Nephron progenitor cell (in vitro differentiated cells): ENCODE data around the gene PLA2G4B.

Experiments
- DNase-seq: peaks from one replicate; pipeline ENCODE4 v3.0.0; 2021
- H3K27ac Mint-ChIP-seq: 2 replicates; pipeline ENCODE4 v1.8.0; 2021; ENCODE audit warnings: mild to moderate bottlenecking, moderate library complexity, mixed read lengths
- H3K27me3 Mint-ChIP-seq: 2 replicates; pipeline ENCODE4 v1.8.0; 2021; ENCODE audit warnings: mild to moderate bottlenecking, low read depth, mixed read lengths; ENCODE audit not compliant: poor library complexity
- H3K36me3 Mint-ChIP-seq: 2 replicates; pipeline ENCODE4 v1.8.0; 2021; ENCODE audit warnings: low read depth, mixed read lengths
- H3K4me1 Mint-ChIP-seq: 2 replicates; pipeline ENCODE4 v1.8.0; 2021; ENCODE audit warnings: mixed read lengths
- H3K4me3 Mint-ChIP-seq: 2 replicates; pipeline ENCODE4 v1.8.0; 2021; ENCODE audit warnings: mild to moderate bottlenecking, moderate library complexity, mixed read lengths
- H3K9me3 Mint-ChIP-seq: 2 replicates; pipeline ENCODE4 v1.8.0; 2021; ENCODE audit warnings: mild to moderate bottlenecking, moderate library complexity, mixed read lengths
- TF ChIP-seq, protein P1 (sequence below): fragments of 200-600 bp; sonication (generic); IDR thresholded peaks from 2 replicates; pipeline ENCODE4 v1.5.0; 2021; ENCODE audit warnings: antibody characterized with exemption

The PLA2G4B gene

DNA sequence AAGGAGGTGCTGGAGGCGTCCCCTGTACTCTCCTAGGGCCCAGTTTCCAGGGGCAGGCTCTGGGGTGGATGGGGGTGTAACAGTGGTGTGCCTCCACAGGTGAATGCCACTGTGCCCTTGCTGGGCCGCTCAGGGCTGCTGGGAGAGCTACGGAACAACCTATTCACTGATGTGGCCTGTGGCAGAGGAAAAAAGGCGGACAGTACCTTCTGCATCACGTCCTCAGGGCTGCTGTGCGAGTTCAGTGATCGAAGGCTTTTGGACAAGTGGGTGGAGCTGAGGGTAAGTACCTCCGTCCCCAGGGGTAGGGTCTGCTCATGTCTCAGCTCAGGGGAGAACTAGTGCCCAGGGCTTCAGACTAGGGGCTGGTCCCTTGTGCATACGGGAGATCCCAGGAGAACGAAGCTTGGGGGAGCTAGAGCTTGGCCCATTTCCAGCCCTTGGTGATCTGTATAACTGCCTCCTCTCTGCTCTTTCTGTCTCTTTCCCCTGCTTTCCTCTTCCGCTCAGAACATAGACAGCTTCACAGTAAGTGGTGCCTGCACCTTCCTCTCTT is 25.7 kb upstream of the PLA2G4B start:
- Mint-ChIP-seq H3K4me3 (no peak overlapping the region), H3K36me3 (peaks cover 9% of the 10 kb centered on the region), H3K4me1 (peaks cover 8% of the 10 kb centered on the region), H3K9me3 (no peaks in the 10 kb centered on the region), H3K27ac (no peak overlapping the region), H3K27me3 (peaks cover 3% of the 10 kb centered on the region)
- no peak for DNase-seq
- TF ChIP-seq, protein P1, sequence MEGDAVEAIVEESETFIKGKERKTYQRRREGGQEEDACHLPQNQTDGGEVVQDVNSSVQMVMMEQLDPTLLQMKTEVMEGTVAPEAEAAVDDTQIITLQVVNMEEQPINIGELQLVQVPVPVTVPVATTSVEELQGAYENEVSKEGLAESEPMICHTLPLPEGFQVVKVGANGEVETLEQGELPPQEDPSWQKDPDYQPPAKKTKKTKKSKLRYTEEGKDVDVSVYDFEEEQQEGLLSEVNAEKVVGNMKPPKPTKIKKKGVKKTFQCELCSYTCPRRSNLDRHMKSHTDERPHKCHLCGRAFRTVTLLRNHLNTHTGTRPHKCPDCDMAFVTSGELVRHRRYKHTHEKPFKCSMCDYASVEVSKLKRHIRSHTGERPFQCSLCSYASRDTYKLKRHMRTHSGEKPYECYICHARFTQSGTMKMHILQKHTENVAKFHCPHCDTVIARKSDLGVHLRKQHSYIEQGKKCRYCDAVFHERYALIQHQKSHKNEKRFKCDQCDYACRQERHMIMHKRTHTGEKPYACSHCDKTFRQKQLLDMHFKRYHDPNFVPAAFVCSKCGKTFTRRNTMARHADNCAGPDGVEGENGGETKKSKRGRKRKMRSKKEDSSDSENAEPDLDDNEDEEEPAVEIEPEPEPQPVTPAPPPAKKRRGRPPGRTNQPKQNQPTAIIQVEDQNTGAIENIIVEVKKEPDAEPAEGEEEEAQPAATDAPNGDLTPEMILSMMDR: no peak

DNA sequence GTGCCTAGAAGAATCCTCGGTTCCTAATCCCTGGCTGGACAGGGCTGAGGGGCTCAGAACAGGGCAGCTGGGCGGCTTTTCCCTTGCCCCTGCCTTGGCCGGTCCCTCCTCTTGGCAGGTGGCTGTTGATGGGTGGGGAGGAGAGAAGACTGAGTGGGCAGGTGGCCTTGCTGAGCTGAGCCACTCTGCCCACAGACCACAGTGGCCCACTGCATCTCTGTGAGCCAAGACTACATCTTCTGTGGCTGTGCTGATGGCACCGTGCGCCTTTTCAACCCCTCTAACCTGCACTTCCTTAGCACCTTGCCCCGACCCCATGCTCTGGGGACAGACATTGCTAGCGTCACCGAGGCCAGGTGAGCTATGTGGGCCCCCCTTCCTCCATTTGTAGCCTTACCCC is 25.2 kb upstream of the PLA2G4B start:
- no peaks in the 10 kb centered on the region for H3K9me3 Mint-ChIP-seq
- H3K36me3 Mint-ChIP-seq: peaks cover 13% of the 10 kb centered on the region
- DNase-seq: no peak
- no peak overlapping the region for H3K27ac Mint-ChIP-seq
- peaks cover 4% of the 10 kb centered on the region for H3K27me3 Mint-ChIP-seq
- TF ChIP-seq, protein P1: no peak
- H3K4me1 Mint-ChIP-seq: peaks cover 8% of the 10 kb centered on the region
- no peak overlapping the region for H3K4me3 Mint-ChIP-seq

DNA sequence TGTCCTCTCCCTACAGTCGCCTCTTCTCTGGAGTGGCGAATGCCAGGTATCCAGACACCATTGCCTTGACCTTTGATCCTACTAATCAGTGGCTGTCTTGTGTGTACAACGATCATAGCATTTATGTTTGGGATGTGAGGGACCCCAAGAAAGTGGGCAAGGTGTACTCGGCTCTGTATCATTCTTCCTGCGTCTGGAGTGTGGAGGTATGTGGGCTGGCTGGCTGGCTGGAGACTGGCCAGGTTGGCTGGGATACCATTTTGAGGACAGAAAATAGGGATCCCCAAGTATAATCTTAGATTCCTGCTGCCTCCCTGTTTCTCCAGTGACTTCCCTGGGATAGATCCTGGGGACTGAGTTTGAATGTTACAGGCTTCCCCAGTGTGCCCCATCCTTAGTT is 24.1 kb upstream of the PLA2G4B start:
- H3K9me3 Mint-ChIP-seq: no peaks in the 10 kb centered on the region
- H3K4me3 Mint-ChIP-seq: no peak overlapping the region
- no peak overlapping the region for H3K27ac Mint-ChIP-seq
- TF ChIP-seq, protein P1: no peak
- no peak for DNase-seq
- peaks cover 21% of the 10 kb centered on the region for H3K36me3 Mint-ChIP-seq
- H3K4me1 Mint-ChIP-seq: peaks cover 8% of the 10 kb centered on the region
- H3K27me3 Mint-ChIP-seq: peaks cover 7% of the 10 kb centered on the region

DNA sequence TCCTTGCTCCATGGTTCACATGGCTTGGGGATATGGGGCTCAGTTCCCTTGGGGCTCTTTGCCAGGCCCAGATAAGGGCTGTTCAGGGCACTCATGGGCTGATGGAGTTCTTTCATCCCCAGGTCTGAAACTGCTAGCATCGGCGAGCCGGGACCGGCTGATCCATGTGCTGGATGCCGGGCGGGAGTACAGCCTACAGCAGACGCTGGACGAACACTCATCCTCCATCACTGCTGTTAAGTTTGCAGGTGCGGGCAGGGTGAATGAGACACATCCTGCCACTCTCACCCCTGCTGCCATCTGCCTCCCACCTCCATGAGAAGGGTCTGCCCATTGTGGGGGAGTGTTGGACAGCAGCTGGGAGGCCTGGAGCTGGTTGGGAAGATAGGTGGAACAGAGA is 21.9 kb upstream of the PLA2G4B start:
- peaks cover 21% of the 10 kb centered on the region for H3K36me3 Mint-ChIP-seq
- H3K27me3 Mint-ChIP-seq: peaks cover 7% of the 10 kb centered on the region
- H3K9me3 Mint-ChIP-seq: no peaks in the 10 kb centered on the region
- TF ChIP-seq, protein P1: no peak
- peaks cover 1% of the 10 kb centered on the region for H3K4me1 Mint-ChIP-seq
- no peak overlapping the region for H3K27ac Mint-ChIP-seq
- DNase-seq: no peak
- H3K4me3 Mint-ChIP-seq: no peak overlapping the region

DNA sequence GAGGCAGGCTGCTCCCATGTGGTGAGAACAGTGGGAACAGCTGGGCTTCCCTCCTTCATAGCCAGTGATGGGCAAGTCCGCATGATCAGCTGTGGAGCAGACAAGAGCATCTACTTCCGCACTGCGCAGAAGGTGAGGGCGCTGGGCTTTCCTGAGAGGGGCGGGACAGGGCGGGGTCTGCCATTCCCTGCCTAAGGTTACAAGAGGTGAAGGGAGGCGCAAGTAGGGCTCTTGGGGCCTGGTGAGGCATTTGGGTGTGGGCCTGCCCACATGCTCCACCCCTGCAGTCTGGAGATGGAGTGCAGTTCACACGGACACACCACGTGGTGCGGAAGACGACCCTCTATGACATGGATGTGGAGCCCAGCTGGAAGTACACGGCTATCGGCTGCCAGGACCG is 21.3 kb upstream of the PLA2G4B start:
- Mint-ChIP-seq H3K9me3 (no peaks in the 10 kb centered on the region), H3K4me1 (no peaks in the 10 kb centered on the region), H3K36me3 (peaks cover 21% of the 10 kb centered on the region), H3K27ac (no peak overlapping the region), H3K4me3 (no peak overlapping the region), H3K27me3 (peaks cover 7% of the 10 kb centered on the region)
- TF ChIP-seq, protein P1: no peak
- no peak for DNase-seq

DNA sequence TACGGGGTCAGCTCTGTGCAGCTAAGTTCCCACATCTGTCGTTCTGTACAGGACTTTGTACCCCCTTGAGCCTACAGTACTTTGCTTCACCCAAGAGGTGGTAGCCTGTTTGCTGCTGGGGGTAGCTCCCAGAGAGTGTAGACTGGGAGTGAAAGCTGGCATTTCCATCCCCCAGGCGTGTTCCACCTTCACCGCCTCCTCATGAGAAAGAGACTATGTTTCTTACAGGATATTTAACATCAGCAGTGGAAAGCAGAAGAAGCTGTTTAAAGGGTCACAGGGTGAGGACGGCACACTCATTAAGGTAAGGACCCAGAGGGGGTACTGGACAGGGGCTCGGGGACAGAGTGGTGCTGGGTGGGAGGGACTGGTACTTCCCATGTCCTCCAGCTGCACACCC is 20.9 kb upstream of the PLA2G4B start:
- H3K36me3 Mint-ChIP-seq: peaks cover 21% of the 10 kb centered on the region
- peaks cover 7% of the 10 kb centered on the region for H3K27me3 Mint-ChIP-seq
- TF ChIP-seq, protein P1: no peak
- H3K27ac Mint-ChIP-seq: no peak overlapping the region
- DNase-seq: no peak
- H3K9me3 Mint-ChIP-seq: no peaks in the 10 kb centered on the region
- H3K4me1 Mint-ChIP-seq: no peaks in the 10 kb centered on the region
- H3K4me3 Mint-ChIP-seq: no peak overlapping the region
